GM12801 (cell line): ENCODE measurements around the gene AADACL4.

Source experiments
- TF ChIP-seq, protein P1 (sequence below): IDR thresholded peaks from one replicate; pipeline ENCODE4 v1.5.1; 2011; ENCODE audit warnings: control low read depth; ENCODE audit not compliant: insufficient read length; ENCODE audit errors: extremely low read depth

AADACL4 gene

DNA sequence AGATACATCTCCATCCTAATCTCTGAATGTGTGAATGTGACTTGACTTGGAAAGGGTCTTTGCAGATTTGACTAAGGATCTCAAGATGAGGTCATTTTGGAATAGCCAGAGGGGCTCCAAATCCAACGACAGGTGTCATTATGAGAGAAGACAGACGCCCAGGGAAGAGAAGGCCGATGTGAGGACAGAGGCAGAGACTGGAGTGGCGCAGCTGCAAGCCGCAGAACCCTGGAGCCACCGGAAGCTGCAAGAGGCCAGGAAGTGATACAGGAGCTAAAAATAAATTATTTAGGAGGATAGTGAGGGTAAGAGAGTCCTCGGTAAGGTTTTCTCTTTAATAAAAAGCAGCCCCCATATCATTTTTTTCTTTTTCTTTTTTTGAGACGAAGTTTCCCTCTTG, 9.7 kb upstream of the AADACL4 start:
- TF ChIP-seq, protein P1, sequence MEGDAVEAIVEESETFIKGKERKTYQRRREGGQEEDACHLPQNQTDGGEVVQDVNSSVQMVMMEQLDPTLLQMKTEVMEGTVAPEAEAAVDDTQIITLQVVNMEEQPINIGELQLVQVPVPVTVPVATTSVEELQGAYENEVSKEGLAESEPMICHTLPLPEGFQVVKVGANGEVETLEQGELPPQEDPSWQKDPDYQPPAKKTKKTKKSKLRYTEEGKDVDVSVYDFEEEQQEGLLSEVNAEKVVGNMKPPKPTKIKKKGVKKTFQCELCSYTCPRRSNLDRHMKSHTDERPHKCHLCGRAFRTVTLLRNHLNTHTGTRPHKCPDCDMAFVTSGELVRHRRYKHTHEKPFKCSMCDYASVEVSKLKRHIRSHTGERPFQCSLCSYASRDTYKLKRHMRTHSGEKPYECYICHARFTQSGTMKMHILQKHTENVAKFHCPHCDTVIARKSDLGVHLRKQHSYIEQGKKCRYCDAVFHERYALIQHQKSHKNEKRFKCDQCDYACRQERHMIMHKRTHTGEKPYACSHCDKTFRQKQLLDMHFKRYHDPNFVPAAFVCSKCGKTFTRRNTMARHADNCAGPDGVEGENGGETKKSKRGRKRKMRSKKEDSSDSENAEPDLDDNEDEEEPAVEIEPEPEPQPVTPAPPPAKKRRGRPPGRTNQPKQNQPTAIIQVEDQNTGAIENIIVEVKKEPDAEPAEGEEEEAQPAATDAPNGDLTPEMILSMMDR = no peak

DNA sequence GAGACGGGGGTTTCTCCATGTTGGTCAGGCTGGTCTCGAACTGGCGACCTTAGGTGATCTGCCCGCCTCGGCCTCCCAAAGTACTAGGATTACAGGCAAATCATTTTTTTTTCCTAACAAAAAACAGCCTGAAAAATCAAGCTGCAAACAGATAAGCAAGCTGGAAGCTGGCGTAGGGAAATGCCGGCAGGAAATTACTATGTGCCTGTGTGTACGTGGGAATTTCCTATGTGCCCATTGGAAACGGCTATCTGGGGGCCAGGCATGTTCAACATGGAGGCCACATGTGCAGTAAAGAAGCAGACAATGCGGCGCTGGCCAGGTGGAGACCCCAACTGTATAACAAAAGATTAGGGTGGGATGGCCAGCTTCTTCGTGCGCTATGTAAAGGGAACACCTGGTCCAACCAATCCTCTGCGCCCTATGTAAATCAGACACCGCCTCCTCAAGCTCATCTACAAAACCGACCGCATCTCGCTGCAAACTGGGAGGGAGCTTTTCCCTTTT, 9.1 kb upstream of the AADACL4 start:
- TF ChIP-seq, protein P1 = no peak

GRCh38 chr1:12636098-12636950, 7.6 kb upstream of the AADACL4 start:
- TF ChIP-seq, protein P1 = no peak

- TF ChIP-seq, protein P1 = no peak
Measured at GRCh38 chr1:12637693-12638092, 6.2 kb upstream of the AADACL4 start.

DNA sequence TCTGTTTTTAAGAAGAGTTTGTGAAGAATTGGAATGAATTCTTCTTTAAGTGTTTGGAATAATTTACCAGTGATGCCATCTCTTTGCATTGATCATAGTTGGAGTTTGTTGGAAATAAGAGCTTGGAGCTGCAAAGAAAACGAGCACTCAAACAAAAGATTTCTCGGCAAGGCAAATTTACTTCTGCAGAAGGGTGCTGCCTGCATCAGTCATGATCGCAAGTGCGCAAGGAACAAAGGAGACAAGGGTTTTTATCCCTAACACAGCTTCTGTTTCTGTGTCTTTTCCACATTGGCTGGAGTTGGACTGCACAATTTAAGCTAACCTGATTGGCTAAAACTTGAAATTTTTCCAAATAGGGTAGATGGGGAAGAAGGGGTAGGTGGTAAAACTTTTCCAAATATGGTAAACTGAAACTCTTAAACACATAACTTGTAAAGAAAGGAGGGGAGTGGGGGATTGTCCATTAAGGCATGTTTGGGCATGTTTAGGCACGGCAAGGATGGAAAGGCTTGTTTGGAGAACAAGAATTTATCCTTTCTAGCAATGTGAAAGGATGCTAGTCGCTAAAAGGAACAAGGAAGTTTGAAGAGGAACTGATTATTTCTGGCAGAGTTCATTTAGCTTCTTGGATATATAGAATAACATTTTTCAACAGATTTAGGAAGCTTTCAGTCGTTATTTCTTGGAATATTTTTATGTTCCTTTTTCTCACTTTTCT, 3.5 kb upstream of the AADACL4 start:
- TF ChIP-seq, protein P1 = no peak

DNA sequence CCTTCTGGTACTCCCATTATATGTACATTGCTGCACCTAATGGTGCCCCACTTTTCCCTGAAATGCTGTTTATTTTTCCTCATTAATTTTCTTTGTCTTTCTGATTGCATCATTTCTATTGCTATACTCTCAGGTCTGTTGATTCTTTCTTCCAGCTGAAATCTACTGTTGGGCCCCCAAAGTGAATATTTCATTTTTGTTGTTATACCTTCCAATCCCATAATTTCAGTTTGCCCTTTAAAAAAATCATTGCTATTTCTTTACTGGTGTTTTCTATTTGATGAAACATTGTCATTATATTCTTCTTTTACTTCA, 3.0 kb upstream of the AADACL4 start:
- TF ChIP-seq, protein P1 = no peak

DNA sequence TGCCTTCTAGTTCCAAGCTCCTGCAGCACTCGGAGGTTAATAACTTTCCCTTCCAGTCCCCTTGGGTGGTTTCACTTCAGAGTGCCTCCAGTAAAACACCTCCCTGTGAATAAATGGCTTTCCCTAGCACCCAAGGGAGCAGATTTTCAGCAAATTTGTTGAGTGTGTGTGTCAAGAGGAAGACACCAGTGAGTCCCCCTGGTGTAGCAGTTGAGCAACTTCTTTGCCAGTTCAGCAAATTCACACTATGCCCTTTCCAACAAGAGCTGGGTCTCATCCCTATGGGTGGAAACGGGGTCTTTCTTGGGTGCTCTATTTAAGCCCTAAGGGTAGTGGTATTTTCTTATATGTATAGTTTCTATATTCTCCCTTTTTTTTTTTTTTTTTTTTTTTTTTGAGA, 806 bp upstream of the AADACL4 start:
- TF ChIP-seq, protein P1 = no peak
